ENCODE measurements around the gene AGPS. TPM values are rescaled to one million over a fixed set of nuclear protein-coding genes. Genes with fewer than 3 reads are reported as not detected.

AGPS gene
- total RNA-seq, 2 donors from 2014 or later = 64.8 to 102 TPM

- no peak for TF ChIP-seq CTCF (IDR thresholded peaks at IDR 0.05)
- no peak overlapping the region for H3K9ac ChIP-seq (ENCODE audit: low read depth in 2 of 2, low read length in 2 of 2)
Measured at GRCh38 chr2:177592397-177592796, 199.8 kb downstream of the AGPS start.

GRCh38 chr2:177592945-177593344 lies 200.4 kb downstream of the AGPS start:
- no peaks in the 10 kb centered on the region for H3K4me1 ChIP-seq
- TF ChIP-seq CTCF (IDR thresholded peaks at IDR 0.05) = no peak
- no peak for DNase-seq
- H3K4me3 ChIP-seq = no peak overlapping the region
- no peaks in the 10 kb centered on the region for H3K27me3 ChIP-seq
- intact Hi-C loops (cut with DNase I) = no loop called here
- H3K9me3 ChIP-seq = no peaks in the 10 kb centered on the region
- no peak overlapping the region for H3K27ac ChIP-seq
- no peak overlapping the region for H3K9ac ChIP-seq (ENCODE audit: low read depth in 2 of 2, low read length in 2 of 2)
- H3K36me3 ChIP-seq = no peaks in the 10 kb centered on the region

More at GRCh38 chr2:177592397-177592796, 199.8 kb downstream of the AGPS start:
- no peaks in the 10 kb centered on the region for H3K27me3 ChIP-seq
- H3K4me1 ChIP-seq = no peaks in the 10 kb centered on the region
- H3K4me3 ChIP-seq = no peak overlapping the region
- no peak overlapping the region for H3K27ac ChIP-seq
- H3K9me3 ChIP-seq = no peaks in the 10 kb centered on the region
- intact Hi-C loops (cut with DNase I) = no loop called here
- no peak for DNase-seq
- no peaks in the 10 kb centered on the region for H3K36me3 ChIP-seq

- TF ChIP-seq CTCF (IDR thresholded peaks at IDR 0.05) = no peak
- H3K9ac ChIP-seq (ENCODE audit: low read depth in 2 of 2, low read length in 2 of 2) = no peak overlapping the region
- no peak overlapping the region for H3K4me3 ChIP-seq
- no peaks in the 10 kb centered on the region for H3K27me3 ChIP-seq
- H3K9me3 ChIP-seq = no peaks in the 10 kb centered on the region
- DNase-seq = no peak
- intact Hi-C loops (cut with DNase I) = no loop called here
- H3K4me1 ChIP-seq = no peaks in the 10 kb centered on the region
- no peaks in the 10 kb centered on the region for H3K36me3 ChIP-seq
- H3K27ac ChIP-seq = no peak overlapping the region
Measured at GRCh38 chr2:177593402-177593801, 200.8 kb downstream of the AGPS start.

Other genes starting within 250 kb of the AGPS start
- 100 to 1,000 TPM; 147 to 278 TPM for gene HNRNPA3, start 180.0 kb upstream of the AGPS start, total RNA-seq
- 10 to 100 TPM; 81.5 to 87.6 TPM for gene NFE2L2, start 128.0 kb upstream of the AGPS start, total RNA-seq

Measured in colonic mucosa (tissue), 4 donors.